ENCODE measurements around the gene DGLUCY. TPM values are rescaled to one million over a fixed set of nuclear protein-coding genes. Genes with fewer than 3 reads are reported as not detected.

Gene DGLUCY
- polyA plus RNA-seq, 1 experiment: 22.1 TPM

DNA sequence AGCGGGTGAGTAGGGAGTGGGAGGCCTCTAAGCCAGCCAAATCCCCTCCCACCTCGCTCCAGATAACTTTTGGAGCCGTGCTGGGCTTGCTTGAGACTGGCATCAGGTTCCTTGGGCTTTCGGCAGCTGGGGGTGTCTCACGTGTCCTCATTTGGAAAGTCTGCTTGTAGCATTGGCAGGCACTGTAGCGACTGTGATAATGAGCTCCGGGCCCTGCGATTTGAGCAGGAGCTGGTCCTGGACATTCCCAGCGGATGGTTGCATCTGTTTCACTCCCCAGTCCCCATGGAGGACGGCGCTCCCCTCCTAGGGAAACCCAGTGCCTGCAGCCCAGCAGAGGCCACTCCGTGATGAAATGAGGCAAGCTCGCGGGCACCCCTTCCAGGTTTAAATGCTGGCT, 49.4 kb downstream of the DGLUCY start:
- Histone ChIP-seq H3K9me3 (ENCODE audit: control insufficient read depth, insufficient read depth, low read length) (no peaks in the 10 kb centered on the region), H3K27me3 (ENCODE audit: control insufficient read depth, insufficient read depth, low read length) (no peaks in the 10 kb centered on the region), H3K27ac (ENCODE audit: low read depth, low read length) (no peak overlapping the region), H3K4me3 (ENCODE audit: low read depth, low read length) (no peak overlapping the region)
- DNase-seq (ENCODE audit: low read depth, low spot score): no peak
- CTCF ChIA-PET: interaction anchor here (3.1 kb wide), 1 partner anchor 10 kb away, joined by 22 read pairs; no protein-coding TSS in a partner anchor
- TF ChIP-seq, protein P1, sequence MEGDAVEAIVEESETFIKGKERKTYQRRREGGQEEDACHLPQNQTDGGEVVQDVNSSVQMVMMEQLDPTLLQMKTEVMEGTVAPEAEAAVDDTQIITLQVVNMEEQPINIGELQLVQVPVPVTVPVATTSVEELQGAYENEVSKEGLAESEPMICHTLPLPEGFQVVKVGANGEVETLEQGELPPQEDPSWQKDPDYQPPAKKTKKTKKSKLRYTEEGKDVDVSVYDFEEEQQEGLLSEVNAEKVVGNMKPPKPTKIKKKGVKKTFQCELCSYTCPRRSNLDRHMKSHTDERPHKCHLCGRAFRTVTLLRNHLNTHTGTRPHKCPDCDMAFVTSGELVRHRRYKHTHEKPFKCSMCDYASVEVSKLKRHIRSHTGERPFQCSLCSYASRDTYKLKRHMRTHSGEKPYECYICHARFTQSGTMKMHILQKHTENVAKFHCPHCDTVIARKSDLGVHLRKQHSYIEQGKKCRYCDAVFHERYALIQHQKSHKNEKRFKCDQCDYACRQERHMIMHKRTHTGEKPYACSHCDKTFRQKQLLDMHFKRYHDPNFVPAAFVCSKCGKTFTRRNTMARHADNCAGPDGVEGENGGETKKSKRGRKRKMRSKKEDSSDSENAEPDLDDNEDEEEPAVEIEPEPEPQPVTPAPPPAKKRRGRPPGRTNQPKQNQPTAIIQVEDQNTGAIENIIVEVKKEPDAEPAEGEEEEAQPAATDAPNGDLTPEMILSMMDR (IDR thresholded peaks at IDR 0.05; ENCODE audit: low read depth, low read length): no peak
- POLR2A ChIA-PET: interaction anchor here (0.6 kb wide), 1 partner anchor 9 kb away, joined by 3 read pairs; no protein-coding TSS in a partner anchor

DNA sequence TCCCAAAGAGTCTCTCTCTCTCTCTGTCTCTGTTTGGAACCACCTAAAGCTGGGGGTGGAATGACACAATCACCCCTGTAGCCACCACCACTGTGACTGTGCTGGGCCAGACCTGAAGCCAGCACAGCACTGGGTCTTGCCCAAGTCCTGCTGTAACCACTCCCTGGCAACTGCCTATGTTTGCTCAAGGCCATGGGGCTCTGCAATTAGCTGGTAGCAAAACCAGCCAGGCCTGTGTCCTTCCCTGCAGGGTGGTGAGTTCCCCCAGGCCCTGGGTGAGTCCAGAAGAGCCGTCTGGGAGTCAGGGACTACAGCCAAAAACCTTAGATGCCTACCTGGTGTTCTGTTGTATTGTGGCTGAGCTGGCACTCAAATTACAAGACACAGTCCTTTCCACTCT, 50.8 kb downstream of the DGLUCY start:
- TF ChIP-seq, protein P1 (IDR thresholded peaks at IDR 0.05; ENCODE audit: low read depth, low read length): no peak
- POLR2A ChIA-PET: no interaction called here

DNA sequence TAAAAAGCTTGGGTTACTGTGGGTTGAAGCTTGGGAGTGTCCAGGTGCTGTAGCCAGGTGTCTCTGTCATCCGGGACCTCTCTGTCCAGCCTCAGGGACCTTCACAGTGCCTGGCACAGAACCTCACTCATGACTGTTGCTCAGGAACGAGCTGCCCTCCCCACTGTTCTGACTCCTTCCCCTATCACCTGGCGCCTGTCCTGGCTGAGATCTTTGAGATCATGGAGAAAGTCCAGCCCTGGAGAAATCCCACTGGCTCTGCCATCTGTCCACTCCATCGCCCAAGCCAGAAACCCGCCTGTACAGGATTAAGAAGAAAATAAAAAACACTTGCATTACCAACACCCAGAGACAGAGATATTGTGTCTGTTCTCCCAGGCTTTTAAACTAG, 53.5 kb downstream of the DGLUCY start:
- H3K4me3 ChIP-seq (ENCODE audit: low read depth, low read length): no peak overlapping the region
- no peaks in the 10 kb centered on the region for H3K27me3 ChIP-seq (ENCODE audit: control insufficient read depth, insufficient read depth, low read length)
- DNase-seq (ENCODE audit: low read depth, low spot score): no peak
- POLR2A ChIA-PET: no interaction called here
- TF ChIP-seq, protein P1 (IDR thresholded peaks at IDR 0.05; ENCODE audit: low read depth, low read length): no peak
- H3K27ac ChIP-seq (ENCODE audit: low read depth, low read length): no peak overlapping the region
- CTCF ChIA-PET: interaction anchor here (1.2 to 2.7 kb wide), 3 partner anchors 9 to 264 kb away, joined by 4 to 11 read pairs (median 5); no protein-coding TSS in a partner anchor
- H3K9me3 ChIP-seq (ENCODE audit: control insufficient read depth, insufficient read depth, low read length): no peaks in the 10 kb centered on the region

More for the DNA sequence above, 50.8 kb downstream of the DGLUCY start:
- no peaks in the 10 kb centered on the region for H3K27me3 ChIP-seq (ENCODE audit: control insufficient read depth, insufficient read depth, low read length)
- CTCF ChIA-PET: interaction anchor here (0.8 to 1.1 kb wide), 2 partner anchors 8 to 262 kb away, joined by 3 to 4 read pairs; no protein-coding TSS in a partner anchor
- H3K27ac ChIP-seq (ENCODE audit: low read depth, low read length): no peak overlapping the region
- H3K9me3 ChIP-seq (ENCODE audit: control insufficient read depth, insufficient read depth, low read length): no peaks in the 10 kb centered on the region
- no peak for DNase-seq (ENCODE audit: low read depth, low spot score)
- H3K4me3 ChIP-seq (ENCODE audit: low read depth, low read length): no peak overlapping the region

DNA sequence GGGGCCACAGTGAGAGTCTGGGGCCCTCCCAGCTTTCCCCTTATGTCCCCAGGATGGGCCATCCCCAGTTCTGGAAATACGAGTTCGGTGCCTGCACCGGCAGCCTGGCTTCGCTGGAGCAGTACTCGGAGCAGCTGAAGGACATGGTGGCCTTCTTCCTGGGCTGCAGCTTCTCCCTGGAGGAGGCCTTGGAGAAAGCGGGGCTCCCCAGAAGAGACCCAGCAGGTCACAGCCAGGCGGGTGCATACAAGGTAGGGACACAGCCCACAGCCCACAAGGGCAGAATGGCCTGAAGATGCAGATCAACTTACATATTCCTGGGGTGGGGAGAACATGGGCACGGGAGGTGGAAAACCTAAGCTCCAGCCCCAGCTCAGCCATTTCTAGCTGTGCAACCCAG, 56.1 kb downstream of the DGLUCY start:
- TF ChIP-seq, protein P1 (IDR thresholded peaks at IDR 0.05; ENCODE audit: low read depth, low read length): no peak
- POLR2A ChIA-PET: interaction anchor here (0.7 to 1.6 kb wide), 2 partner anchors 110 to 332 kb away, joined by 4 read pairs; partner anchors contain the start of gene RPS6KA5
- H3K27ac ChIP-seq (ENCODE audit: low read depth, low read length): peak overlapping the region; percentile 21

DNA sequence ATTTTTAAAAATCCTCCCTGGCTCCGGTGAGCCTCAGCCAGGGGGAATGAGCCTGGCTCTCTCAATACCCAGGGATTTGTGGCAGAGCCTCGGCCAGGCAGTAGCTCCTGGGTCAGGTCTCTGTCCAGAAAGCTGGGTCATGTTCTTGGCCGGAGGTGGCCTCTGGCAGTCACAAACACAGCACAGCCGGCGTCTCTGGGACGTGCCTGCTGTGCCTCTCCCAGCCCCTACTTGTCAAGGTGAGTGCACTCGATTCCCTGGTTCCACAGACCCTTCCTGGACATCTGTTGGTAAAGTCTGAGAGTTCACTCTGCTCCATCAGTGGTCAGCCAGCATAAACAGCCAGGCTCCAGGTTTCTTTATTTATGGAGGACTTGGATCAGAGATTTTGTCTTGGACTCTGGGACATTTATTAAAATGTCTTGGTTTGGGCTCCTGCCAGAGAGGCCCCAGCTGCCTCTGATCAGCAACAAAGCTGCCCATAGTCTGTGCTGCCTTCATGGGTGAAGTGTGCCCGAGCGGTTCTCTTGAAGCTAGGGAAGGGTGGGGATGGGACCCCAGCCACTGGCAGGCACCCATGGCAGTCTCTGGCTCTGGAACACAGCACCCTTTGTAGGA, 56.7 kb downstream of the DGLUCY start:
- no peaks in the 10 kb centered on the region for H3K9me3 ChIP-seq (ENCODE audit: control insufficient read depth, insufficient read depth, low read length)
- TF ChIP-seq, protein P1 (IDR thresholded peaks at IDR 0.05; ENCODE audit: low read depth, low read length): no peak
- ChIA-PET CTCF (interaction anchor here (0.6 to 9.4 kb wide), 5 partner anchors 31 to 268 kb away, joined by 4 to 320 read pairs (median 5); no protein-coding TSS in a partner anchor), POLR2A (interaction anchor here (1.6 kb wide), 1 partner anchor 110 kb away, joined by 4 read pairs; the partner anchor contains the start of gene RPS6KA5)
- H3K4me3 ChIP-seq (ENCODE audit: low read depth, low read length): no peak overlapping the region
- no peak for DNase-seq (ENCODE audit: low read depth, low spot score)
- no peaks in the 10 kb centered on the region for H3K27me3 ChIP-seq (ENCODE audit: control insufficient read depth, insufficient read depth, low read length)
- H3K27ac ChIP-seq (ENCODE audit: low read depth, low read length): no peak overlapping the region

More for the DNA sequence above, 56.1 kb downstream of the DGLUCY start:
- Histone ChIP-seq H3K27me3 (ENCODE audit: control insufficient read depth, insufficient read depth, low read length) (no peaks in the 10 kb centered on the region), H3K4me3 (ENCODE audit: low read depth, low read length) (no peak overlapping the region), H3K9me3 (ENCODE audit: control insufficient read depth, insufficient read depth, low read length) (no peaks in the 10 kb centered on the region)
- DNase-seq (ENCODE audit: low read depth, low spot score): no peak
- CTCF ChIA-PET: interaction anchor here (9.4 kb wide), 1 partner anchor 268 kb away, joined by 320 read pairs; no protein-coding TSS in a partner anchor
